Measurements from ENCODE around the gene TRABD2A.

TRABD2A gene

GRCh38 chr2:84858123-84858522, 22.8 kb downstream of the TRABD2A start:
- Histone ChIP-seq H3K9ac (ENCODE audit: low read length) (no peak overlapping the region), H3K36me3 (ENCODE audit: insufficient read depth, low read length) (no peaks in the 10 kb centered on the region), H3K27ac (ENCODE audit: low read depth, low read length) (no peak overlapping the region), H3K9me3 (ENCODE audit: low read length) (no peaks in the 10 kb centered on the region), H3K4me1 (ENCODE audit: insufficient read depth, low read length) (no peaks in the 10 kb centered on the region), H3K27me3 (ENCODE audit: control insufficient read depth in 1 of 2, insufficient read depth in 2 of 2, low read length in 2 of 2) (no peaks in the 10 kb centered on the region), H3K4me3 (ENCODE audit: low read depth in 1 of 2, low read length in 2 of 2) (no peak overlapping the region)

GRCh38 chr2:84857566-84857965, 23.3 kb downstream of the TRABD2A start:
- no peak overlapping the region for H3K9ac ChIP-seq (ENCODE audit: low read length)
- H3K27ac ChIP-seq (ENCODE audit: low read depth, low read length) = no peak overlapping the region
- H3K4me3 ChIP-seq (ENCODE audit: low read depth in 1 of 2, low read length in 2 of 2) = no peak overlapping the region
- no peaks in the 10 kb centered on the region for H3K36me3 ChIP-seq (ENCODE audit: insufficient read depth, low read length)
- H3K27me3 ChIP-seq (ENCODE audit: control insufficient read depth in 1 of 2, insufficient read depth in 2 of 2, low read length in 2 of 2) = no peaks in the 10 kb centered on the region
- H3K4me1 ChIP-seq (ENCODE audit: insufficient read depth, low read length) = no peaks in the 10 kb centered on the region
- no peaks in the 10 kb centered on the region for H3K9me3 ChIP-seq (ENCODE audit: low read length)

- no peaks in the 10 kb centered on the region for H3K27me3 ChIP-seq (ENCODE audit: control insufficient read depth in 1 of 2, insufficient read depth in 2 of 2, low read length in 2 of 2)
- H3K36me3 ChIP-seq (ENCODE audit: insufficient read depth, low read length) = no peaks in the 10 kb centered on the region
- H3K9me3 ChIP-seq (ENCODE audit: low read length) = no peaks in the 10 kb centered on the region
- no peak overlapping the region for H3K4me3 ChIP-seq (ENCODE audit: low read depth in 1 of 2, low read length in 2 of 2)
- H3K9ac ChIP-seq (ENCODE audit: low read length) = no peak overlapping the region
- no peak overlapping the region for H3K27ac ChIP-seq (ENCODE audit: low read depth, low read length)
- no peaks in the 10 kb centered on the region for H3K4me1 ChIP-seq (ENCODE audit: insufficient read depth, low read length)
Measured at GRCh38 chr2:84856787-84857186, 24.1 kb downstream of the TRABD2A start.

DNA sequence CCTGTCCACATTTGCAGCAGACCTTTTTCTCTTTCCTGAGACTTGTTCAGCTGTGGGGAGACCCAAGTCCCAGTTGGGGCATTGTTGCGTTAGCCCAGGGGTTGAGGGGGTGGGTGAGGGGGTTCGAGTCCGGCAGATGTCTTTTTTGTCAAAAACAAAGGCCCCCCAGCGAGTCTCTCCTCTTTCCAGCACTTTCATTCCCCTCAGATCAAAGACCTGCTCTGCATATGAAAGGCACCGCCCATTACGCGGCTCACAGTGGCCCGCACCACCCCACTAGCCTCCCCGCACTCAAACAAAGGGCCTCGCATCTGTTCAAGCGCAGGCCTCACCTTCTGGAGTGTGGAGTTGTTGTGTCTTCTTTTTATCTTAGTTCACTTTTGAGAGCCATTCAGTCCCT, 25.2 kb downstream of the TRABD2A start:
- Histone ChIP-seq H3K27ac (ENCODE audit: low read depth, low read length) (no peak overlapping the region), H3K4me1 (ENCODE audit: insufficient read depth, low read length) (no peaks in the 10 kb centered on the region), H3K4me3 (ENCODE audit: low read depth in 1 of 2, low read length in 2 of 2) (no peak overlapping the region), H3K9me3 (ENCODE audit: low read length) (no peaks in the 10 kb centered on the region), H3K27me3 (ENCODE audit: control insufficient read depth in 1 of 2, insufficient read depth in 2 of 2, low read length in 2 of 2) (no peaks in the 10 kb centered on the region), H3K36me3 (ENCODE audit: insufficient read depth, low read length) (no peaks in the 10 kb centered on the region), H3K9ac (ENCODE audit: low read length) (no peak overlapping the region)

- H3K9me3 ChIP-seq (ENCODE audit: low read length) = no peaks in the 10 kb centered on the region
- no peaks in the 10 kb centered on the region for H3K4me1 ChIP-seq (ENCODE audit: insufficient read depth, low read length)
- no peak overlapping the region for H3K4me3 ChIP-seq (ENCODE audit: low read depth in 1 of 2, low read length in 2 of 2)
- no peaks in the 10 kb centered on the region for H3K27me3 ChIP-seq (ENCODE audit: control insufficient read depth in 1 of 2, insufficient read depth in 2 of 2, low read length in 2 of 2)
- H3K9ac ChIP-seq (ENCODE audit: low read length) = no peak overlapping the region
- H3K36me3 ChIP-seq (ENCODE audit: insufficient read depth, low read length) = no peaks in the 10 kb centered on the region
- H3K27ac ChIP-seq (ENCODE audit: low read depth, low read length) = no peak overlapping the region
Measured at GRCh38 chr2:84854850-84855249, 26.0 kb downstream of the TRABD2A start.

DNA sequence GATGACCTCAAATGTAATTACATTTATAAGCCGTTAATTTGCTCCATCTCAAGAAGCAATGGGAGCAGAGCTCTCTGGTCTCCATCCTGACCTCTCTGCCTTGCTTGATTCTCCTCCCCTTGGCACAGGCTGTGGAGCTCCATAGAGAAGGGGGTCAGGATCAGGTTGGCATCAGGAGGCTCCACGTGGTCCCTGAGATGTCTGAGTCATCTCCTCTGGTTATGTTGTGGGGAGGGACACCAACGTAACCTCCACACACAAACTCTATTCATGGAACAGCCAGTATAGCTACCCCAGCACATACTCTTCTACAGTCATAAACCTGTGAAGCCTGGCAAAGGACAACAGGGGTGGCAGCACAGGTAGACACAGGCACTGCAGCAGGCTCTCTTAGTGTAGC, 29.0 kb downstream of the TRABD2A start:
- no peaks in the 10 kb centered on the region for H3K27me3 ChIP-seq (ENCODE audit: control insufficient read depth in 1 of 2, insufficient read depth in 2 of 2, low read length in 2 of 2)
- H3K9ac ChIP-seq (ENCODE audit: low read length) = no peak overlapping the region
- no peak overlapping the region for H3K27ac ChIP-seq (ENCODE audit: low read depth, low read length)
- H3K4me1 ChIP-seq (ENCODE audit: insufficient read depth, low read length) = no peaks in the 10 kb centered on the region
- H3K4me3 ChIP-seq (ENCODE audit: low read depth in 1 of 2, low read length in 2 of 2) = no peak overlapping the region
- no peaks in the 10 kb centered on the region for H3K9me3 ChIP-seq (ENCODE audit: low read length)
- H3K36me3 ChIP-seq (ENCODE audit: insufficient read depth, low read length) = no peaks in the 10 kb centered on the region

DNA sequence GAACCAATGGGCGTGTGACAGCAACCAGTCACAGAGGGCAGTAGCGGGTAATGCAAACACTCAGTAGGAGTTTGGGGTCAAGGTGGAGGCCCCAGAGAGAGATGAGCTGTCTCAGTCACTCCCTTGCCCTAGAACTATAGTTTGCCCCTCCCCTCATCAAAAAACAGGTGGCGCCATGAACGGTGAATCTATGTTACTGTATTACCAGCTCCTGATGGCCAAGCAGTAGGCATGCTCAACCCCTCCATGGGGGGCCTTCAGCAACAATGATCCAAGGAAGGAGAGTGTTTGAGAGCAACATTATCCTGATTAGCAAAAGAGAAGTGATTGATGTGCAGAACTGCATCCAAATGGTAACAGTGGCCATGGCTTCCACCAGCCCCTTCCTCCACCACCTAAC, 30.4 kb downstream of the TRABD2A start:
- no peaks in the 10 kb centered on the region for H3K27me3 ChIP-seq (ENCODE audit: control insufficient read depth in 1 of 2, insufficient read depth in 2 of 2, low read length in 2 of 2)
- H3K27ac ChIP-seq (ENCODE audit: low read depth, low read length) = no peak overlapping the region
- no peaks in the 10 kb centered on the region for H3K9me3 ChIP-seq (ENCODE audit: low read length)
- H3K36me3 ChIP-seq (ENCODE audit: insufficient read depth, low read length) = no peaks in the 10 kb centered on the region
- no peaks in the 10 kb centered on the region for H3K4me1 ChIP-seq (ENCODE audit: insufficient read depth, low read length)
- H3K4me3 ChIP-seq (ENCODE audit: low read depth in 1 of 2, low read length in 2 of 2) = no peak overlapping the region
- H3K9ac ChIP-seq (ENCODE audit: low read length) = no peak overlapping the region

GRCh38 chr2:84849271-84849952, 31.5 kb downstream of the TRABD2A start:
- Histone ChIP-seq H3K27ac (ENCODE audit: low read depth, low read length) (no peak overlapping the region), H3K27me3 (ENCODE audit: control insufficient read depth in 1 of 2, insufficient read depth in 2 of 2, low read length in 2 of 2) (no peaks in the 10 kb centered on the region), H3K4me3 (ENCODE audit: low read depth in 1 of 2, low read length in 2 of 2) (no peak overlapping the region), H3K9me3 (ENCODE audit: low read length) (no peaks in the 10 kb centered on the region), H3K4me1 (ENCODE audit: insufficient read depth, low read length) (no peaks in the 10 kb centered on the region), H3K9ac (ENCODE audit: low read length) (no peak overlapping the region), H3K36me3 (ENCODE audit: insufficient read depth, low read length) (no peaks in the 10 kb centered on the region)

DNA sequence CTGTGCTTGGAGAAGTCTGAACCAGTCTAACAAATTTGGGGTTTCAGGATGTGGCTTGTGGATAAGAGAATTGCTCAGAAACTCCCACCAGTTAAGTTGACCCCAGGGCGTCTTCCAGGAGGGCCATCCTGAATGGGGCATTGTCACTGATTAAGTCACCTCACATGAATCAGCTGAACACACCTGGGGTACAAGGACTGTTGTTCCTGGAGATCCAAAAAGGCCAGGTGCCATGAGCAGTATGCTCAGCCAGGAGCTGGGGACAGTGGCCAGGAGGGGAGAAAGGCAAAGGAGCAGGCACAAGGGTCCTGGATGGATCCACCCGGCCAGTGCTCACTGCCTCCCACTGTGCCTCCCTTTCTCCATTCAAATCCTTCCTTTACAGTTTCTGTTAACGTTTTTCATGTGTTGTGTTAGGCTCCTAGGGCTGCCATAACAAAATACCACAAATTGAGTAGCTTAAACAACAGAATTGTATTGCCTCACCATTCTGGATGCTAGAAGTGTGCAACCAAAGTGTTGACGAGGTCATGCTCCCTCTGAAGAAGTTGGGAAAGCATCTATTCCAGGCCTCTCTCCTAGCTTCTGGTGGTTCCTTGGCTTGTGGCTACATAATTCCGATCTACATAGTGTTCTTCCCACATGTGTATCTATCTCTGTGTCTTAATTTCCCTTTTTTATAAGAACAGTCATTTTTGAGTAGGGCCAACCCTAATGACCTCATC, 33.4 kb downstream of the TRABD2A start:
- H3K36me3 ChIP-seq (ENCODE audit: insufficient read depth, low read length) = no peaks in the 10 kb centered on the region
- no peak overlapping the region for H3K27ac ChIP-seq (ENCODE audit: low read depth, low read length)
- no peaks in the 10 kb centered on the region for H3K27me3 ChIP-seq (ENCODE audit: control insufficient read depth in 1 of 2, insufficient read depth in 2 of 2, low read length in 2 of 2)
- H3K9me3 ChIP-seq (ENCODE audit: low read length) = no peaks in the 10 kb centered on the region
- no peak overlapping the region for H3K9ac ChIP-seq (ENCODE audit: low read length)
- H3K4me1 ChIP-seq (ENCODE audit: insufficient read depth, low read length) = no peaks in the 10 kb centered on the region
- H3K4me3 ChIP-seq (ENCODE audit: low read depth in 1 of 2, low read length in 2 of 2) = no peak overlapping the region

GRCh38 chr2:84846741-84847142, 34.1 kb downstream of the TRABD2A start:
- Histone ChIP-seq H3K36me3 (ENCODE audit: insufficient read depth, low read length) (no peaks in the 10 kb centered on the region), H3K9ac (ENCODE audit: low read length) (no peak overlapping the region), H3K9me3 (ENCODE audit: low read length) (no peaks in the 10 kb centered on the region), H3K4me3 (ENCODE audit: low read depth in 1 of 2, low read length in 2 of 2) (no peak overlapping the region), H3K4me1 (ENCODE audit: insufficient read depth, low read length) (no peaks in the 10 kb centered on the region), H3K27ac (ENCODE audit: low read depth, low read length) (no peak overlapping the region), H3K27me3 (ENCODE audit: control insufficient read depth in 1 of 2, insufficient read depth in 2 of 2, low read length in 2 of 2) (no peaks in the 10 kb centered on the region)

- Histone ChIP-seq H3K4me3 (ENCODE audit: low read depth in 1 of 2, low read length in 2 of 2) (no peak overlapping the region), H3K27me3 (ENCODE audit: control insufficient read depth in 1 of 2, insufficient read depth in 2 of 2, low read length in 2 of 2) (no peaks in the 10 kb centered on the region), H3K36me3 (ENCODE audit: insufficient read depth, low read length) (no peaks in the 10 kb centered on the region), H3K9ac (ENCODE audit: low read length) (no peak overlapping the region), H3K27ac (ENCODE audit: low read depth, low read length) (no peak overlapping the region), H3K4me1 (ENCODE audit: insufficient read depth, low read length) (no peaks in the 10 kb centered on the region), H3K9me3 (ENCODE audit: low read length) (no peaks in the 10 kb centered on the region)
Measured at GRCh38 chr2:84846041-84846663, 34.7 kb downstream of the TRABD2A start.
